Measurements from ENCODE around the gene SVIL.

DNA sequence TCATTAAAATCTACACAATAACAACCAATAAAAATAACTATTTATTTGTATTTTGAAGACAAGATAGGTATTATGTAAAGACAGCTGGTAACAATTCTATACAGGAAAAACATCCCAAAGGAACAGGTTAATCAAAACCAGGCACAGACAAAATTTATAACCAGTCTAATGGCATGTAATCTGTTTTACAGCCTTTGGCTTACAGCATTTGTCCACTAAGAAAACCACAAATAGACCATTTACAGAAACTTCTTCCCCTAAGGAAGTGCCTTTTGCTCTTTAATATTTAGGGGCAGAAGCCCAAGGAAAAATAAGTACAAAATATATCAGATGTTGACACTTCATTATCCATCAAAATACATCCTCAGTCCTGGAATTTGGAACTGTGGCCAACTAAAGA is 65.0 kb downstream of the SVIL start:
- TF ChIP-seq POLR2AphosphoS5 (IDR thresholded peaks at IDR 0.05; ENCODE audit: borderline replicate concordance, low read depth, low read length) (no peak), EZH2 (IDR thresholded peaks at IDR 0.05) (no peak), FOXP2 (optimal IDR thresholded peaks at IDR 0.05; ENCODE audit: control extremely low read depth, extremely low read length, insufficient read depth) (no peak)
